ENCODE measurements around the gene MUC20. TPM values are rescaled to one million over a fixed set of nuclear protein-coding genes. Genes with fewer than 3 reads are reported as not detected.

Gene MUC20
- total RNA-seq, 1 experiment from 2014 or later: not detected

DNA sequence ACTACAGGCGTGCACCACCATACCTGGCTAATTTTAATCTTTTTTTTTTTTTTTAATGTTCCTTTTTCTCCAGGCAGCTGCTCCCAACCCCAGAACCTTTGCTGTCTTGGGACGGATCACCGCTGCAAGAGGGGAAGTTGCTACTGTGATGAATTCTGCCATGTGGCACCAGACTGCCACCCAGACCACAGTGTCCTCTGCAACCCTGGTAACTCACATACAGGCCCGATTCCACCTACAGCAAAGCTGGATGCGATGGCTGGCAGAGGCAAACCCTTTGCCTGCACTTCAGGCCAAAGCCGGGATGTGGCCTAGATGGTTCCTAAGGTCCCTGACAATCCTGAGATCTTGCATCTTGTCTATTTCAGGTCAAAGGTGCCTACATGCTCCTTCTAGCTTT is 12.7 kb upstream of the MUC20 start:
- peaks cover 3 to 7% of the 10 kb centered on the region in 2 experiments for H3K9me3 Mint-ChIP-seq
- WGBS (ENCODE audit: extremely low coverage, insufficient read length, low lambda C conversion rate): no CpG with 5 or more reads among the region's 6 CpGs

More for the DNA sequence above, 12.7 kb upstream of the MUC20 start:
- peaks cover 0 to 11% (median 3%) of the 10 kb centered on the region in 3 experiments; a peak in 4 of 7 replicates for H3K36me3 Mint-ChIP-seq (ENCODE audit: insufficient read depth in 1 of 3, low read depth in 3 of 3)
- H2BK15ac ChIP-seq (ENCODE audit: low read depth, low read length): no peak overlapping the region
- no peak overlapping the region for H3K4ac ChIP-seq (ENCODE audit: low read depth, low read length)
- H3K4me2 ChIP-seq (ENCODE audit: insufficient read depth, insufficient read length, low read length): no peak overlapping the region
- no peak overlapping the region for H3T11ph ChIP-seq (ENCODE audit: low read length)
- H2AK5ac ChIP-seq (ENCODE audit: insufficient read length, low read length): no peak overlapping the region
- H4K5ac ChIP-seq (ENCODE audit: insufficient read length, low read depth, low read length): no peak overlapping the region
- H3K27me3 Mint-ChIP-seq (ENCODE audit: low read depth): peaks cover 59% of the 10 kb centered on the region
- no peaks in the 10 kb centered on the region for H3K23me2 ChIP-seq (ENCODE audit: insufficient read length, low read depth, low read length, poor library complexity, severe bottlenecking)
- H2AFZ ChIP-seq (ENCODE audit: low read length): no peak overlapping the region
- H3K4me1 Mint-ChIP-seq: peaks cover 25 to 26% of the 10 kb centered on the region in 2 experiments
- H3K79me2 ChIP-seq (ENCODE audit: insufficient read depth, low read length): no peaks in the 10 kb centered on the region
- no peaks in the 10 kb centered on the region for H3K79me1 ChIP-seq (ENCODE audit: insufficient read depth, low read depth, low read length, poor library complexity, severe bottlenecking)
- H3K14ac ChIP-seq (ENCODE audit: insufficient read depth, low read length): no peak overlapping the region
- no peak overlapping the region for H3K18ac ChIP-seq (ENCODE audit: insufficient read length, low read depth, low read length)
- H3K56ac ChIP-seq (ENCODE audit: insufficient read length, low read depth, low read length): no peak overlapping the region
- peaks cover 4% of the 10 kb centered on the region; the same call in 1 of the 2 replicates for H3K4me1 ChIP-seq (ENCODE audit: insufficient read depth, low read length)
- no peak overlapping the region for H4K91ac ChIP-seq (ENCODE audit: insufficient read length, low read depth, low read length)
- no peak overlapping the region for H2BK120ac ChIP-seq (ENCODE audit: low read depth, low read length, poor library complexity, severe bottlenecking)
- no peak overlapping the region for H2BK5ac ChIP-seq (ENCODE audit: insufficient read length, low read length)
- H4K20me1 ChIP-seq (ENCODE audit: control insufficient read depth, insufficient read depth, insufficient read length): peaks cover 2% of the 10 kb centered on the region
- TF ChIP-seq, protein P1, sequence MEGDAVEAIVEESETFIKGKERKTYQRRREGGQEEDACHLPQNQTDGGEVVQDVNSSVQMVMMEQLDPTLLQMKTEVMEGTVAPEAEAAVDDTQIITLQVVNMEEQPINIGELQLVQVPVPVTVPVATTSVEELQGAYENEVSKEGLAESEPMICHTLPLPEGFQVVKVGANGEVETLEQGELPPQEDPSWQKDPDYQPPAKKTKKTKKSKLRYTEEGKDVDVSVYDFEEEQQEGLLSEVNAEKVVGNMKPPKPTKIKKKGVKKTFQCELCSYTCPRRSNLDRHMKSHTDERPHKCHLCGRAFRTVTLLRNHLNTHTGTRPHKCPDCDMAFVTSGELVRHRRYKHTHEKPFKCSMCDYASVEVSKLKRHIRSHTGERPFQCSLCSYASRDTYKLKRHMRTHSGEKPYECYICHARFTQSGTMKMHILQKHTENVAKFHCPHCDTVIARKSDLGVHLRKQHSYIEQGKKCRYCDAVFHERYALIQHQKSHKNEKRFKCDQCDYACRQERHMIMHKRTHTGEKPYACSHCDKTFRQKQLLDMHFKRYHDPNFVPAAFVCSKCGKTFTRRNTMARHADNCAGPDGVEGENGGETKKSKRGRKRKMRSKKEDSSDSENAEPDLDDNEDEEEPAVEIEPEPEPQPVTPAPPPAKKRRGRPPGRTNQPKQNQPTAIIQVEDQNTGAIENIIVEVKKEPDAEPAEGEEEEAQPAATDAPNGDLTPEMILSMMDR (conservative IDR thresholded peaks at IDR 0.05): no peak
- H3K9me3 ChIP-seq (ENCODE audit: control insufficient read depth, low read depth, low read length): no peaks in the 10 kb centered on the region
- H3K9ac ChIP-seq (ENCODE audit: extremely low read depth, insufficient read length, low read length): no peak overlapping the region
- no peak overlapping the region for H4K8ac ChIP-seq (replicated peaks; ENCODE audit: insufficient read length, low read depth, low read length)
- DNase-seq: no peak
- no peak overlapping the region for H3K4me3 Mint-ChIP-seq
- no peak overlapping the region for H3K27ac ChIP-seq (ENCODE audit: insufficient read length, low read depth, low read length)
- no peak overlapping the region for H2BK12ac ChIP-seq (ENCODE audit: insufficient read length, low read depth, low read length)
- peak overlapping the region in 1 of 3 experiments; percentile 17; a peak in 1 of 7 replicates for H3K27ac Mint-ChIP-seq
- H2BK20ac ChIP-seq (ENCODE audit: low read depth, low read length, poor library complexity, severe bottlenecking): no peak overlapping the region
- H3K27me3 ChIP-seq (ENCODE audit: insufficient read depth, low read length): no peaks in the 10 kb centered on the region
- H3K23ac ChIP-seq (ENCODE audit: insufficient read length, low read depth, low read length): no peak overlapping the region

All from H9 (cell line).